DND-41 (cell line): ENCODE results near the gene BNC2.

Experiments
- EZH2 ChIP-seq: IDR thresholded peaks from 3 replicates; pipeline ENCODE4 v1.6.1; 2012; ENCODE audit warnings: borderline replicate concordance, low read depth, mild to moderate bottlenecking, moderate library complexity, low read length, inconsistent platforms; ENCODE audit not compliant: severe bottlenecking
- TF ChIP-seq, protein P1 (sequence below): IDR thresholded peaks from 2 replicates; pipeline ENCODE4 v1.5.1; 2012; ENCODE audit warnings: borderline replicate concordance, low read length, moderate library complexity, mild to moderate bottlenecking; ENCODE audit not compliant: poor library complexity, severe bottlenecking; ENCODE audit errors: extremely low read depth

GRCh38 chr9:16637911-16638310 lies 232.6 kb downstream of the BNC2 start:
- TF ChIP-seq, protein P1, sequence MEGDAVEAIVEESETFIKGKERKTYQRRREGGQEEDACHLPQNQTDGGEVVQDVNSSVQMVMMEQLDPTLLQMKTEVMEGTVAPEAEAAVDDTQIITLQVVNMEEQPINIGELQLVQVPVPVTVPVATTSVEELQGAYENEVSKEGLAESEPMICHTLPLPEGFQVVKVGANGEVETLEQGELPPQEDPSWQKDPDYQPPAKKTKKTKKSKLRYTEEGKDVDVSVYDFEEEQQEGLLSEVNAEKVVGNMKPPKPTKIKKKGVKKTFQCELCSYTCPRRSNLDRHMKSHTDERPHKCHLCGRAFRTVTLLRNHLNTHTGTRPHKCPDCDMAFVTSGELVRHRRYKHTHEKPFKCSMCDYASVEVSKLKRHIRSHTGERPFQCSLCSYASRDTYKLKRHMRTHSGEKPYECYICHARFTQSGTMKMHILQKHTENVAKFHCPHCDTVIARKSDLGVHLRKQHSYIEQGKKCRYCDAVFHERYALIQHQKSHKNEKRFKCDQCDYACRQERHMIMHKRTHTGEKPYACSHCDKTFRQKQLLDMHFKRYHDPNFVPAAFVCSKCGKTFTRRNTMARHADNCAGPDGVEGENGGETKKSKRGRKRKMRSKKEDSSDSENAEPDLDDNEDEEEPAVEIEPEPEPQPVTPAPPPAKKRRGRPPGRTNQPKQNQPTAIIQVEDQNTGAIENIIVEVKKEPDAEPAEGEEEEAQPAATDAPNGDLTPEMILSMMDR: no peak
- TF ChIP-seq EZH2: no peak
